GM12878 (cell line): Measurements from ENCODE around the gene THSD4.

Experiments
- E2F8 ChIP-seq: fragments of 450-650 bp; IDR thresholded peaks from 2 replicates; pipeline ENCODE4 v1.6.1; 2018; ENCODE audit warnings: mild to moderate bottlenecking, low read depth, moderate library complexity; ENCODE audit not compliant: partially characterized antibody
- KDM1A ChIP-seq: fragments of 200-600 bp; sonication (generic); IDR thresholded peaks from 2 replicates; pipeline ENCODE4 v1.6.1; 2016; ENCODE audit warnings: borderline replicate concordance
- MAX ChIP-seq: IDR thresholded peaks from 2 replicates; pipeline ENCODE4 v1.6.1; 2012; ENCODE audit warnings: low read depth, low read length, improper control_type of control experiment
- POLR2AphosphoS2 ChIP-seq: IDR thresholded peaks from 2 replicates; pipeline ENCODE4 v1.6.1; 2011; ENCODE audit warnings: low read depth, mild to moderate bottlenecking, low read length, improper control_type of control experiment, moderate library complexity
- RBBP5 ChIP-seq: fragments of 200-600 bp; sonication (generic); conservative IDR thresholded peaks from 2 replicates; pipeline ENCODE4 v1.6.1; 2016
- SIN3A ChIP-seq: IDR thresholded peaks from 2 replicates; pipeline ENCODE4 v1.6.1; 2012; ENCODE audit warnings: low read depth, low read length, improper control_type of control experiment
- TCF12 ChIP-seq: IDR thresholded peaks from 2 replicates; pipeline ENCODE4 v1.6.1; 2011; ENCODE audit warnings: low read depth, mild to moderate bottlenecking, low read length

GRCh38 chr15:71219645-71220044 is 104.4 kb downstream of the THSD4 start:
- TF ChIP-seq SIN3A = no peak
- no peak for TF ChIP-seq KDM1A
- no peak for TF ChIP-seq TCF12
- no peak for TF ChIP-seq RBBP5
- TF ChIP-seq MAX = no peak
- TF ChIP-seq E2F8 = no peak
- TF ChIP-seq POLR2AphosphoS2 = no peak
